ENCODE results near the gene CCR7.

CCR7 gene

GRCh38 chr17:40552806-40553693 is 12.2 kb downstream of the CCR7 start:
- no peaks in the 10 kb centered on the region for H4K20me1 ChIP-seq
- H3K27ac ChIP-seq = peak overlapping the region; percentile 96
- peaks cover 100% of the 10 kb centered on the region for H3K4me1 ChIP-seq
- peak overlapping the region; percentile 98 for H3K4me2 ChIP-seq
- no peak for TF ChIP-seq Cebpa-rat (IDR thresholded peaks at IDR 0.05)
- H3K9me3 ChIP-seq = no peaks in the 10 kb centered on the region
- H3K27me3 ChIP-seq = no peaks in the 10 kb centered on the region
- peaks cover 5% of the 10 kb centered on the region; the same call in 1 of the 2 replicates for H3K36me3 ChIP-seq
- no peak overlapping the region; the same call in none of the 2 replicates for H3K4me3 ChIP-seq
- peak overlapping the region; percentile 84 for H3K9ac ChIP-seq

- H3K9ac ChIP-seq = peak overlapping the region; percentile 84; the same call in 1 of the 2 replicates
- H3K4me3 ChIP-seq = no peak overlapping the region
- H3K4me1 ChIP-seq = peaks cover 100% of the 10 kb centered on the region
- H3K27me3 ChIP-seq = no peaks in the 10 kb centered on the region
- peak overlapping the region; percentile 98 for H3K4me2 ChIP-seq
- TF ChIP-seq Cebpa-rat (IDR thresholded peaks at IDR 0.05) = no peak
- no peaks in the 10 kb centered on the region for H3K9me3 ChIP-seq
- H4K20me1 ChIP-seq = no peaks in the 10 kb centered on the region
- H3K36me3 ChIP-seq = peaks cover 5% of the 10 kb centered on the region; the same call in 1 of the 2 replicates
- peak overlapping the region; percentile 96 for H3K27ac ChIP-seq
Observed at GRCh38 chr17:40551879-40552768, 13.1 kb downstream of the CCR7 start.

DNA sequence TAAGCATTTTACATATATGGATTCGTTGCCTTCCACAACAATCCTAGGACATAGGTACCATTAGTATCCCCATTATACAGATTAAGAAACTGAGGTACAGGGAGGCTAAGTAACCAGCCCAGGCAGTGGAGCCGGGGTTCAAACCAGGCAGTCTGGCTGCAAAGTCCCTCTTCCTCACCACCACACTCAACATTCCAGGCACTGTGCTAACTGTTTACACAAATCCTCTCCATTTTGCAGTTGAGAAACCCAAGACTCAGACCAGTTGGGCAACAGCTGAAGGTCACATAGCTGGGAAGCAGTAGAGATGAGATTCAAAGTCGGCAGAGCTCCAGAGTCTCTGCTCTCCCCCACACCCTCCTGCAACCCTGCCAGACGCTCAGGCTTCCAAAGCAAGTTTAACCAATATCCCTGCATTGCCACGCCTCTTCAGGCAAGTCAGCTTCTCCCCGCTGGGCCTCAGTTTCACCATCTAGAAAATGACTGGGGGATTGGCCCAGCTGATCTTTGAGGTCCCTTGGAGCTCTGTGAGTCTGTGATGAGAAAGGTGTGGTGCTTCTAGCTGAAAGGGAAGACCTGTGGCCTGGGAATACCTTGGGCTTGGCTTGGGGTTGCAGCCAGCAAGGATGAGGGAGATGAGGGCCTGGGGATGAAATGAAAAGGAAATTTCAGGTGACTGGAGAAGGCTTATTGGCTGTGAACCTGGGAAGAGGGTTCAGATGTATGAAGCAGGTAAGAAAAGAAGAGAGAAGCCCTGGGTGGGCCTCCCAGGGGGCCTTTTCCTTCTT is 14.0 kb downstream of the CCR7 start:
- no peak for TF ChIP-seq Cebpa-rat (IDR thresholded peaks at IDR 0.05)
- H3K4me1 ChIP-seq = peaks cover 100% of the 10 kb centered on the region
- peaks cover 5% of the 10 kb centered on the region; the same call in 1 of the 2 replicates for H3K36me3 ChIP-seq
- peak overlapping the region; percentile 21; the same call in 1 of the 2 replicates for H3K9ac ChIP-seq
- H3K27me3 ChIP-seq = no peaks in the 10 kb centered on the region
- H3K4me2 ChIP-seq = peak overlapping the region; percentile 98
- peak overlapping the region; percentile 96 for H3K27ac ChIP-seq
- H3K9me3 ChIP-seq = no peaks in the 10 kb centered on the region
- H4K20me1 ChIP-seq = no peaks in the 10 kb centered on the region
- no peak overlapping the region for H3K4me3 ChIP-seq

- peak overlapping the region; percentile 98 for H3K4me2 ChIP-seq
- peak overlapping the region; percentile 89 for H3K27ac ChIP-seq
- no peak for TF ChIP-seq Cebpa-rat (IDR thresholded peaks at IDR 0.05)
- peak overlapping the region; percentile 64; the same call in 1 of the 2 replicates for H3K9ac ChIP-seq
- H3K27me3 ChIP-seq = no peaks in the 10 kb centered on the region
- no peak overlapping the region for H3K4me3 ChIP-seq
- H4K20me1 ChIP-seq = no peaks in the 10 kb centered on the region
- H3K36me3 ChIP-seq = peaks cover 5% of the 10 kb centered on the region; the same call in 1 of the 2 replicates
- no peaks in the 10 kb centered on the region for H3K9me3 ChIP-seq
- H3K4me1 ChIP-seq = peaks cover 100% of the 10 kb centered on the region
Observed at GRCh38 chr17:40550608-40551007, 14.7 kb downstream of the CCR7 start.

DNA sequence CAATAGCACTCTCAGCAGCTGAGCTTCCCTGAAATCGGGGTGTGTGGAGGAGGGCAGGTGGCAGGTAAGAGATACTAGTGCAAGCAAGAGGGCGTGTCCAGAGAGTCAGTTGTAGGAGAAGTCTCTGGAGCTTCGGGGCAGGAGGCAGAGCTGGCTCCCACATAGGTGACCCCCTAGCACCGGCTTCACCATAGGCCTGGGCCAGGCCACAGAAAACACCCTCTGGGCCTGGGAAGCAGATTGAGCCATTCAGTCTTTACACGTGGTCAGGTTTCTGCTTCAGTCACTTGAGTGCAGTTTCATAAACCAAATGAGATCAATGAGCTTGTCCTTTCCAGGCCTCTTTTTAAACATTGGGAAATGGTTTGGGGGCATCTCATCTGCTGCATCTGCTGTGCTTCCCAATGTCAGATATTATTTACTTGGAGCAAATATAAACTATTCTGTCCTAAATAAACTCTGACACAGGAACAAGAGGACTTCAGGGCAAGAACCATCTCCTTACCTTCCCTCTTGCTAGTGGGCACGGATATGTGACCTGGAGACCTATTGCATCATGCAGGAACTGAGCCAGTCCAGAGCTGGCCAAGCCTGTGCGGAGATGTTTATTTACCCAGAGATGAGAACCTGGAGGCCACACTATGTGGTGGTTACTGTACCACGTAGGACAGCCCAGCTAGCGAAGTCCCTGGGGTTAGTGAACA is 16.1 kb downstream of the CCR7 start:
- peak overlapping the region; percentile 89 for H3K27ac ChIP-seq
- H3K4me2 ChIP-seq = peak overlapping the region; percentile 98
- H3K9me3 ChIP-seq = no peaks in the 10 kb centered on the region
- peak overlapping the region; percentile 15; the same call in 1 of the 2 replicates for H3K4me3 ChIP-seq
- no peaks in the 10 kb centered on the region for H3K27me3 ChIP-seq
- H3K4me1 ChIP-seq = peaks cover 99% of the 10 kb centered on the region
- TF ChIP-seq Cebpa-rat (IDR thresholded peaks at IDR 0.05) = peak; percentile 81; the same call in 1 of the 2 replicates
- no peaks in the 10 kb centered on the region for H3K36me3 ChIP-seq
- H4K20me1 ChIP-seq = no peaks in the 10 kb centered on the region
- H3K9ac ChIP-seq = peak overlapping the region; percentile 64

DNA sequence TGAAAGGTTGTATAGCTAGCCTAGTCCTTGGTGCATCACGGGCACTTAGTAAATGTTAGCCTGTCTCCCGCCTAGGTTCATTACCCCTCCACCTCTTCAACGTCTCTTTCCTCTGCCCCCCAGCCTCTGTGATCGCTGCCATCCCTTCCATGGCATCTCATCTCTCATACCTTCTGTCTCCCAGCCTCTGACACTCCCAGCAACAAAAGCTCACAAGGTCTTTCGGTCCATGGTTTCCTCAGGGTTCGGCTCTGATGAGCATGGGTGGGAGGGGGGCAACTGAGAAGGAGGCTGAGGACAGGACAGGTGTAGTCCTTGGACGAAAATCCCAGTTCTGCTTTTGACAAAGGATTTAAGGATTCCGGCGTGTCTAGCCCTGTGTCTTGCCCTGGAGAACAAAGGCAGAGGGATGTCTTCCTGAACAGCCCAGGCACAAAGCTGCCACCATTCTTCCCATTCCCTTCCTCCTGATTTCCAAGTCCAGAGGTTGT is 16.7 kb downstream of the CCR7 start:
- peak overlapping the region; percentile 98 for H3K4me2 ChIP-seq

GRCh38 chr17:40547785-40548478 is 17.3 kb downstream of the CCR7 start:
- H3K4me3 ChIP-seq = peak overlapping the region; percentile 6; the same call in 1 of the 2 replicates
- no peaks in the 10 kb centered on the region for H4K20me1 ChIP-seq
- H3K4me1 ChIP-seq = peaks cover 99% of the 10 kb centered on the region
- no peaks in the 10 kb centered on the region for H3K27me3 ChIP-seq
- H3K36me3 ChIP-seq = no peaks in the 10 kb centered on the region
- peak overlapping the region; percentile 66 for H3K9ac ChIP-seq
- H3K27ac ChIP-seq = peak overlapping the region; percentile 89
- no peaks in the 10 kb centered on the region for H3K9me3 ChIP-seq
- TF ChIP-seq Cebpa-rat (IDR thresholded peaks at IDR 0.05) = no peak
- peak overlapping the region; percentile 98 for H3K4me2 ChIP-seq

More for the DNA sequence above, 16.7 kb downstream of the CCR7 start:
- H3K9me3 ChIP-seq = no peaks in the 10 kb centered on the region
- no peak for TF ChIP-seq Cebpa-rat (IDR thresholded peaks at IDR 0.05)
- peak overlapping the region; percentile 64 for H3K9ac ChIP-seq
- no peaks in the 10 kb centered on the region for H3K36me3 ChIP-seq
- H4K20me1 ChIP-seq = no peaks in the 10 kb centered on the region
- H3K4me3 ChIP-seq = peak overlapping the region; percentile 6; the same call in 1 of the 2 replicates
- H3K27me3 ChIP-seq = no peaks in the 10 kb centered on the region
- peaks cover 99% of the 10 kb centered on the region for H3K4me1 ChIP-seq
- peak overlapping the region; percentile 89 for H3K27ac ChIP-seq

Measured in BLaER1 (cell line).